CD14-positive monocyte (primary cell): ENCODE measurements around the gene PATJ. TPM values are rescaled to one million over a fixed set of nuclear protein-coding genes. Genes with fewer than 3 reads are reported as not detected.

Source experiments
- DNase-seq, 3 donors: peaks; one replicate each; pipeline ENCODE4 v3.0.0-alpha.2; 2011 to 2022
- H2AFZ ChIP-seq: 2 replicates; pipeline ENCODE4 v1.6.0; 2012; ENCODE audit warnings: mild to moderate bottlenecking, low read depth, low read length, inconsistent platforms; ENCODE audit not compliant: insufficient read depth, poor library complexity, severe bottlenecking
- H3K27ac ChIP-seq, 2 donors: 1 replicate in 1 of 2; 2 replicates in 1 of 2; pipeline ENCODE4 v1.5.1; 2012 to 2013; ENCODE audit warnings: low read length in 2 of 2, control low read depth in 1 of 2, inconsistent platforms in 1 of 2, low read depth in 1 of 2, mild to moderate bottlenecking in 1 of 2
- H3K27me3 ChIP-seq, 2 donors: one replicate each; pipeline versions ENCODE4 v1.6.0 to v1.6.1; 2011 to 2013; ENCODE audit warnings: low read length in 2 of 2; ENCODE audit not compliant: control insufficient read depth in 2 of 2, insufficient read depth in 2 of 2
- H3K36me3 ChIP-seq, 2 donors: replicated peaks in 1 of 2; 1 replicate in 1 of 2; 2 replicates in 1 of 2; pipeline versions ENCODE4 v1.5.1 to v1.6.1; 2012 to 2013; ENCODE audit warnings: low read length in 2 of 2, control low read depth in 1 of 2, inconsistent platforms in 1 of 2, mild to moderate bottlenecking in 1 of 2; ENCODE audit not compliant: insufficient read depth in 2 of 2, control insufficient read depth in 1 of 2
- H3K4me1 ChIP-seq, 2 donors: 1 replicate in 1 of 2; 2 replicates in 1 of 2; pipeline versions ENCODE4 v1.5.1 to v1.6.1; 2012 to 2013; ENCODE audit warnings: low read length in 2 of 2, control low read depth in 1 of 2, inconsistent platforms in 1 of 2, mild to moderate bottlenecking in 1 of 2, moderate library complexity in 1 of 2; ENCODE audit not compliant: insufficient read depth in 2 of 2, control insufficient read depth in 1 of 2
- H3K4me2 ChIP-seq: replicated peaks from 2 replicates; pipeline ENCODE3; 2012; ENCODE audit warnings: low read length, moderate library complexity, mild to moderate bottlenecking; ENCODE audit not compliant: poor library complexity, severe bottlenecking; ENCODE audit errors: extremely low read depth
- H3K4me3 ChIP-seq, 3 experiments: fragments of 200-600 bp in 1 of 3; sonication (generic) in 1 of 3; replicated peaks in 1 of 3; 1 replicate in 2 of 3; 2 replicates in 1 of 3; pipeline ENCODE4 v1.5.1; 2011 to 2013; ENCODE audit warnings: low read length in 3 of 3, mild to moderate bottlenecking in 3 of 3, control low read depth in 2 of 3, low read depth in 2 of 3, inconsistent platforms in 1 of 3, moderate library complexity in 1 of 3
- H3K79me2 ChIP-seq: 2 replicates; pipeline ENCODE4 v1.6.0; 2012; ENCODE audit warnings: mild to moderate bottlenecking, control low read depth, inconsistent platforms, low read length, moderate library complexity; ENCODE audit not compliant: insufficient read depth
- H3K9ac ChIP-seq: 2 replicates; pipeline ENCODE4 v1.6.0; 2017; ENCODE audit warnings: low read length, mild to moderate bottlenecking; ENCODE audit not compliant: insufficient read depth, poor library complexity, severe bottlenecking
- H3K9me3 ChIP-seq, 2 donors: replicated peaks in 1 of 2; 1 replicate in 1 of 2; 2 replicates in 1 of 2; pipeline versions ENCODE4 v1.5.1 to v1.6.1; 2012 to 2013; ENCODE audit warnings: low read length in 2 of 2, control low read depth in 1 of 2; ENCODE audit not compliant: control insufficient read depth in 1 of 2, insufficient read depth in 1 of 2
- H4K20me1 ChIP-seq: 2 replicates; pipeline ENCODE4 v1.6.0; 2012; ENCODE audit warnings: mild to moderate bottlenecking, low read length, control low read depth, moderate library complexity; ENCODE audit not compliant: insufficient read depth
- H3K27ac Mint-ChIP-seq, 7 donors: one replicate each; pipeline ENCODE4 v1.8.0; 2020; ENCODE audit warnings: mild to moderate bottlenecking in 7 of 7, mixed read lengths in 7 of 7, moderate library complexity in 6 of 7, inconsistent platforms in 2 of 7
- H3K27me3 Mint-ChIP-seq, 3 donors: one replicate each; pipeline ENCODE4 v1.8.0; 2021 to 2022; ENCODE audit warnings: low read depth in 3 of 3, mild to moderate bottlenecking in 3 of 3, mixed read lengths in 3 of 3, moderate library complexity in 3 of 3, inconsistent platforms in 1 of 3
- H3K36me3 Mint-ChIP-seq, 2 donors: one replicate each; pipeline ENCODE4 v1.8.0; 2020; ENCODE audit warnings: mixed read lengths in 2 of 2, inconsistent platforms in 1 of 2, mild to moderate bottlenecking in 1 of 2
- H3K4me1 Mint-ChIP-seq: one replicate; pipeline ENCODE4 v1.8.0; 2020; ENCODE audit warnings: mild to moderate bottlenecking, mixed read lengths
- H3K4me3 Mint-ChIP-seq, 2 donors: one replicate each; pipeline ENCODE4 v1.8.0; 2020; ENCODE audit warnings: mild to moderate bottlenecking in 2 of 2, mixed read lengths in 2 of 2, moderate library complexity in 1 of 2
- H3K9me3 Mint-ChIP-seq, 7 donors: one replicate each; pipeline ENCODE4 v1.8.0; 2020 to 2022; ENCODE audit warnings: mixed read lengths in 7 of 7, mild to moderate bottlenecking in 6 of 7, moderate library complexity in 6 of 7, inconsistent platforms in 2 of 7
- WGBS: methylation state at CpG from one replicate; pipeline ENCODE4 v1.1.5; 2013; ENCODE audit warnings: missing lambda C conversion rate; ENCODE audit not compliant: insufficient coverage; 5-methylcytosine and 5-hydroxymethylcytosine counted together
- intact Hi-C, 2 donors: fragments of 100-400 bp; cut with micrococcal nuclease; formaldehyde crosslinking; loops; one replicate each; pipeline versions ENCODE4 v1.15.0 to v1.15.1; 2023
- polyA plus RNA-seq, 3 donors: library from polyadenylated mRNA; depleted of rRNA in 1 of 3; unstranded in 2 of 3; stranded (reverse) in 1 of 3; fragments of 300-500 nt in 2 of 3; fragments of >200 nt in 1 of 3; fragmentation: Illumina TruSeq in 2 of 3; gene quantifications; 1 replicate in 2 of 3; 2 replicates in 1 of 3; pipeline ENCODE4 v1.2.3, GENCODE V29; 2012 to 2021
- TF ChIP-seq, protein P1 (sequence below): fragments of 200-600 bp; IDR thresholded peaks from one replicate; pipeline ENCODE4 v1.8.0; 2022; ENCODE audit warnings: antibody characterized with exemption, mild to moderate bottlenecking

The PATJ gene
- polyA plus RNA-seq, 3 donors = 0.01 to 0.23 TPM; not detected in 1

DNA sequence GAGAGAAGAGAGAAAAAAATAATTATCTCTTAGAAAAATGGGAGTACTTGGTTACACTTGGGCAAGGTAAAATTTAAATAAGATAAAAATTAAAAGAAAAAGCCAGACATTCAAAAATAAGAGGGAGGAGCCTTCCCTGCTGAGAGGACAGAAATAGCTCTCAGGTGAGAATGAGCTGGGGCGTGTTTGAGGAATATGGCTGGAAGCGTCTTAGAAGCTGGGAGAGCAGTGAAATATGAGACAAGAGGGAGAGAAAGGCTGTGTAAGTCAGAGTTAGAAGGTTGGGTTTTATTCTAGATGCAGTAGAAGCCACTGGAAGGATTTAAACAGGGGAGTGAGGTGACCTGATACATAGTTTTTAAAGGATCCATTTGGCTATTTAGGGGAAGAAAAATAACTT lies 298.2 kb downstream of the PATJ start:
- no peaks in the 10 kb centered on the region for H3K4me1 Mint-ChIP-seq
- Histone ChIP-seq H3K27me3 (no peaks in the 10 kb centered on the region), H3K9ac (no peak overlapping the region), H3K4me3 (no peak overlapping the region), H3K4me1 (no peaks in the 10 kb centered on the region), H3K36me3 (no peaks in the 10 kb centered on the region), H4K20me1 (no peaks in the 10 kb centered on the region), H3K27ac (no peak overlapping the region), H3K4me2 (no peak overlapping the region), H3K9me3 (no peaks in the 10 kb centered on the region), H3K79me2 (no peaks in the 10 kb centered on the region), H2AFZ (no peak overlapping the region)
- H3K27me3 Mint-ChIP-seq = peaks cover 0 to 3% (median 2%) of the 10 kb centered on the region in 3 donors
- WGBS = 94% methylated on average over 2 of the region's 2 CpGs
- intact Hi-C loops = no loop called here
- H3K27ac Mint-ChIP-seq = no peak overlapping the region
- no peak for DNase-seq
- TF ChIP-seq, protein P1, sequence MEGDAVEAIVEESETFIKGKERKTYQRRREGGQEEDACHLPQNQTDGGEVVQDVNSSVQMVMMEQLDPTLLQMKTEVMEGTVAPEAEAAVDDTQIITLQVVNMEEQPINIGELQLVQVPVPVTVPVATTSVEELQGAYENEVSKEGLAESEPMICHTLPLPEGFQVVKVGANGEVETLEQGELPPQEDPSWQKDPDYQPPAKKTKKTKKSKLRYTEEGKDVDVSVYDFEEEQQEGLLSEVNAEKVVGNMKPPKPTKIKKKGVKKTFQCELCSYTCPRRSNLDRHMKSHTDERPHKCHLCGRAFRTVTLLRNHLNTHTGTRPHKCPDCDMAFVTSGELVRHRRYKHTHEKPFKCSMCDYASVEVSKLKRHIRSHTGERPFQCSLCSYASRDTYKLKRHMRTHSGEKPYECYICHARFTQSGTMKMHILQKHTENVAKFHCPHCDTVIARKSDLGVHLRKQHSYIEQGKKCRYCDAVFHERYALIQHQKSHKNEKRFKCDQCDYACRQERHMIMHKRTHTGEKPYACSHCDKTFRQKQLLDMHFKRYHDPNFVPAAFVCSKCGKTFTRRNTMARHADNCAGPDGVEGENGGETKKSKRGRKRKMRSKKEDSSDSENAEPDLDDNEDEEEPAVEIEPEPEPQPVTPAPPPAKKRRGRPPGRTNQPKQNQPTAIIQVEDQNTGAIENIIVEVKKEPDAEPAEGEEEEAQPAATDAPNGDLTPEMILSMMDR = no peak
- H3K36me3 Mint-ChIP-seq = no peaks in the 10 kb centered on the region
- no peak overlapping the region for H3K4me3 Mint-ChIP-seq
- peaks cover 0 to 5% (median 0%) of the 10 kb centered on the region in 7 donors for H3K9me3 Mint-ChIP-seq

GRCh38 chr1:62040973-62041372 lies 298.7 kb downstream of the PATJ start:
- Mint-ChIP-seq H3K9me3 (peaks cover 0 to 5% (median 0%) of the 10 kb centered on the region in 7 donors), H3K4me1 (no peaks in the 10 kb centered on the region), H3K27me3 (peaks cover 0 to 3% (median 0%) of the 10 kb centered on the region in 3 donors), H3K27ac (no peak overlapping the region), H3K36me3 (no peaks in the 10 kb centered on the region), H3K4me3 (no peak overlapping the region)
- intact Hi-C loops = no loop called here
- Histone ChIP-seq H3K9me3 (no peaks in the 10 kb centered on the region), H3K27me3 (no peaks in the 10 kb centered on the region), H3K27ac (no peak overlapping the region), H3K4me2 (no peak overlapping the region), H3K4me1 (no peaks in the 10 kb centered on the region), H2AFZ (no peak overlapping the region), H3K4me3 (no peak overlapping the region), H4K20me1 (no peaks in the 10 kb centered on the region), H3K36me3 (no peaks in the 10 kb centered on the region), H3K79me2 (no peaks in the 10 kb centered on the region), H3K9ac (no peak overlapping the region)
- TF ChIP-seq, protein P1 = no peak
- DNase-seq = no peak
